ENCODE results near the gene VLDLR. TPM values are rescaled to one million over a fixed set of nuclear protein-coding genes. Genes with fewer than 3 reads are reported as not detected.

VLDLR gene
- total RNA-seq, 1 donor from 2014 or later = 16.4 TPM

- TF ChIP-seq CTCF (IDR thresholded peaks at IDR 0.05) (no peak), EZH2phosphoT487 (IDR thresholded peaks at IDR 0.05) (no peak), EZH2 (IDR thresholded peaks at IDR 0.05) (no peak)
- H3K9me3 ChIP-seq (ENCODE audit: low read depth) = no peaks in the 10 kb centered on the region
- H3F3A ChIP-seq (ENCODE audit: low read depth) = no peaks in the 10 kb centered on the region
- no peak overlapping the region for H3K4me3 ChIP-seq
- H4K20me1 ChIP-seq (ENCODE audit: low read depth) = peaks cover under 1% of the 10 kb centered on the region
- H2AFZ ChIP-seq (replicated peaks) = no peak overlapping the region
- H3K36me3 ChIP-seq = peaks cover 6% of the 10 kb centered on the region
- H3K27ac ChIP-seq = no peak overlapping the region
- H3K9me3 Mint-ChIP-seq = no peaks in the 10 kb centered on the region
- no peaks in the 10 kb centered on the region for H3K27me3 Mint-ChIP-seq (ENCODE audit: insufficient read depth, low read depth)
- H3K27ac Mint-ChIP-seq = no peak overlapping the region
- no peak for DNase-seq (ENCODE audit: low spot score)
- peaks cover 15% of the 10 kb centered on the region for H3K4me1 ChIP-seq
- H3K9ac ChIP-seq = no peak overlapping the region
- H3K27me3 ChIP-seq = no peaks in the 10 kb centered on the region
- H3K4me3 Mint-ChIP-seq = no peak overlapping the region
- peaks cover 44% of the 10 kb centered on the region for H3K36me3 Mint-ChIP-seq
- no peaks in the 10 kb centered on the region for H3K4me1 Mint-ChIP-seq
- no peaks in the 10 kb centered on the region for H3K79me2 ChIP-seq (ENCODE audit: low read depth)
- no peak overlapping the region for H3K4me2 ChIP-seq
Measured at GRCh38 chr9:2639786-2640185, 18.2 kb downstream of the VLDLR start.

GRCh38 chr9:2640570-2640969, 19.0 kb downstream of the VLDLR start:
- Histone ChIP-seq H3K4me3 (no peak overlapping the region), H3K27me3 (no peaks in the 10 kb centered on the region), H3F3A (ENCODE audit: low read depth) (no peaks in the 10 kb centered on the region), H3K27ac (no peak overlapping the region), H3K4me2 (no peak overlapping the region), H3K9ac (no peak overlapping the region), H3K36me3 (peaks cover 6% of the 10 kb centered on the region), H3K9me3 (ENCODE audit: low read depth) (no peaks in the 10 kb centered on the region), H4K20me1 (ENCODE audit: low read depth) (no peaks in the 10 kb centered on the region), H3K4me1 (peaks cover 7% of the 10 kb centered on the region), H2AFZ (replicated peaks) (no peak overlapping the region), H3K79me2 (ENCODE audit: low read depth) (no peaks in the 10 kb centered on the region)
- Mint-ChIP-seq H3K4me3 (no peak overlapping the region), H3K4me1 (no peaks in the 10 kb centered on the region), H3K27ac (no peak overlapping the region), H3K27me3 (ENCODE audit: insufficient read depth, low read depth) (no peaks in the 10 kb centered on the region), H3K36me3 (peaks cover 46% of the 10 kb centered on the region), H3K9me3 (no peaks in the 10 kb centered on the region)
- DNase-seq (ENCODE audit: low spot score) = no peak
- TF ChIP-seq EZH2phosphoT487 (IDR thresholded peaks at IDR 0.05) = no peak
- no peak for TF ChIP-seq CTCF (IDR thresholded peaks at IDR 0.05)
- no peak for TF ChIP-seq EZH2 (IDR thresholded peaks at IDR 0.05)

GRCh38 chr9:2641033-2641432, 19.4 kb downstream of the VLDLR start:
- Mint-ChIP-seq H3K27me3 (ENCODE audit: insufficient read depth, low read depth) (no peaks in the 10 kb centered on the region), H3K4me3 (no peak overlapping the region), H3K9me3 (no peaks in the 10 kb centered on the region), H3K4me1 (no peaks in the 10 kb centered on the region), H3K36me3 (peaks cover 45% of the 10 kb centered on the region), H3K27ac (no peak overlapping the region)
- Histone ChIP-seq H3K4me3 (no peak overlapping the region), H3K79me2 (ENCODE audit: low read depth) (no peaks in the 10 kb centered on the region), H2AFZ (replicated peaks) (no peak overlapping the region), H3K4me1 (peaks cover 5% of the 10 kb centered on the region), H3K27ac (no peak overlapping the region), H3K9ac (no peak overlapping the region), H3F3A (ENCODE audit: low read depth) (no peaks in the 10 kb centered on the region), H3K9me3 (ENCODE audit: low read depth) (no peaks in the 10 kb centered on the region), H4K20me1 (ENCODE audit: low read depth) (no peaks in the 10 kb centered on the region), H3K27me3 (no peaks in the 10 kb centered on the region), H3K36me3 (peaks cover 6% of the 10 kb centered on the region), H3K4me2 (no peak overlapping the region)
- DNase-seq (ENCODE audit: low spot score) = no peak
- TF ChIP-seq EZH2 (IDR thresholded peaks at IDR 0.05) (no peak), CTCF (IDR thresholded peaks at IDR 0.05) (no peak), EZH2phosphoT487 (IDR thresholded peaks at IDR 0.05) (no peak)

Data from neural progenitor cell (in vitro differentiated cells).